HG02870 (cell line): ENCODE measurements around the gene MS4A6A.
"Not testable (repeated sequence)": the region's sequence is repeated elsewhere in the genome, so short reads cannot be mapped to it uniquely, and the experiment has no call there.

ENCODE experiments used
- ATAC-seq: cut with Tn5 transposase; IDR thresholded peaks from one replicate; pipeline ENCODE4 v1.9.1; 2021; ENCODE audit warnings: mild to moderate bottlenecking, moderate library complexity; ENCODE audit not compliant: unreplicated experiment

Gene MS4A6A

GRCh38 chr11:60184824-60185511, 2.1 kb upstream of the MS4A6A start:
- no peak for ATAC-seq

- ATAC-seq: no peak
These were observed 815 bp upstream of the MS4A6A start for GRCh38 chr11:60183591-60184205.

- no peak for ATAC-seq
These were observed 7.0 kb downstream of the MS4A6A start for GRCh38 chr11:60175860-60176275.

- ATAC-seq: no peak
These were observed 10.9 kb downstream of the MS4A6A start for GRCh38 chr11:60172011-60172410.

GRCh38 chr11:60170566-60170965, 12.3 kb downstream of the MS4A6A start:
- no peak for ATAC-seq

GRCh38 chr11:60169264-60169915, 13.5 kb downstream of the MS4A6A start:
- no peak for ATAC-seq

GRCh38 chr11:60168306-60168705, 14.6 kb downstream of the MS4A6A start:
- ATAC-seq: no peak

GRCh38 chr11:60165951-60166350, 16.9 kb downstream of the MS4A6A start:
- ATAC-seq: no peak

GRCh38 chr11:60165538-60165937, 17.3 kb downstream of the MS4A6A start:
- ATAC-seq: no peak

- ATAC-seq: no peak
These were observed 18.3 kb downstream of the MS4A6A start for GRCh38 chr11:60164550-60165075.

GRCh38 chr11:60161766-60162165, 21.1 kb downstream of the MS4A6A start:
- no peak for ATAC-seq

GRCh38 chr11:60161107-60161506, 21.8 kb downstream of the MS4A6A start:
- ATAC-seq: no peak

GRCh38 chr11:60159868-60160267, 23.0 kb downstream of the MS4A6A start:
- no peak for ATAC-seq

- no peak for ATAC-seq
These were observed 23.6 kb downstream of the MS4A6A start for GRCh38 chr11:60159284-60159683.

- ATAC-seq: no peak
These were observed 24.2 kb downstream of the MS4A6A start for GRCh38 chr11:60158636-60159035.

GRCh38 chr11:60155931-60156330, 27.0 kb downstream of the MS4A6A start:
- no peak for ATAC-seq

GRCh38 chr11:60152727-60153126, 30.2 kb downstream of the MS4A6A start:
- not testable (repeated sequence) for ATAC-seq

GRCh38 chr11:60150279-60150678, 32.6 kb downstream of the MS4A6A start:
- ATAC-seq: no peak

- ATAC-seq: no peak
These were observed 37.2 kb downstream of the MS4A6A start for GRCh38 chr11:60145677-60146076.

- no peak for ATAC-seq
These were observed 39.1 kb downstream of the MS4A6A start for GRCh38 chr11:60143768-60144167.

- no peak for ATAC-seq
These were observed 49.0 kb downstream of the MS4A6A start for GRCh38 chr11:60133917-60134316.

GRCh38 chr11:60131912-60132311, 51.0 kb downstream of the MS4A6A start:
- no peak for ATAC-seq
